ENCODE results near the gene VAV3.
"Not testable (repeated sequence)": the region's sequence is repeated elsewhere in the genome, so short reads cannot be mapped to it uniquely, and the experiment has no call there.

VAV3 gene

DNA sequence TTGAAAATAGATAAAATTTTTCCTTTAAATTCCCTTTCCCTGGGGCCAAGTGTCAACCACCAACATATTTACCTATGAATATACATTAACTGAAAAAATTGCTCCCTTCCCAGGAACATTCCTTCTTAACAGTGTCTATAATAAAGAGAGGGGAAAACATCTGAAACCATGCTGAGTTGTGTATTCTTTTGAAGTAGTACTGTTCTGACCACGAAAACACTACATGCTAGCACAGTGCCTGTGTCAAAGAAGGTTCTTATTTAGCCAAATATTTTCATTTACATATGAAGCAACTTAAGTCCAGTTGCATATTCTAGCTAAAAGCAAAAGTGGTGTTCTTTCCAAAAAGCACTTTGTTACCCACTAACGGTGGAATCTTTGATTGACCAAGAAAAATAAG, 311.2 kb downstream of the VAV3 start:
- H3K4me3 ChIP-seq (replicated peaks; ENCODE audit: low read depth, low read length) = no peak overlapping the region
- TF ChIP-seq, protein P1, sequence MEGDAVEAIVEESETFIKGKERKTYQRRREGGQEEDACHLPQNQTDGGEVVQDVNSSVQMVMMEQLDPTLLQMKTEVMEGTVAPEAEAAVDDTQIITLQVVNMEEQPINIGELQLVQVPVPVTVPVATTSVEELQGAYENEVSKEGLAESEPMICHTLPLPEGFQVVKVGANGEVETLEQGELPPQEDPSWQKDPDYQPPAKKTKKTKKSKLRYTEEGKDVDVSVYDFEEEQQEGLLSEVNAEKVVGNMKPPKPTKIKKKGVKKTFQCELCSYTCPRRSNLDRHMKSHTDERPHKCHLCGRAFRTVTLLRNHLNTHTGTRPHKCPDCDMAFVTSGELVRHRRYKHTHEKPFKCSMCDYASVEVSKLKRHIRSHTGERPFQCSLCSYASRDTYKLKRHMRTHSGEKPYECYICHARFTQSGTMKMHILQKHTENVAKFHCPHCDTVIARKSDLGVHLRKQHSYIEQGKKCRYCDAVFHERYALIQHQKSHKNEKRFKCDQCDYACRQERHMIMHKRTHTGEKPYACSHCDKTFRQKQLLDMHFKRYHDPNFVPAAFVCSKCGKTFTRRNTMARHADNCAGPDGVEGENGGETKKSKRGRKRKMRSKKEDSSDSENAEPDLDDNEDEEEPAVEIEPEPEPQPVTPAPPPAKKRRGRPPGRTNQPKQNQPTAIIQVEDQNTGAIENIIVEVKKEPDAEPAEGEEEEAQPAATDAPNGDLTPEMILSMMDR (IDR thresholded peaks at IDR 0.05; ENCODE audit: low read length, missing control alignments) = no peak
- no peak for DNase-seq (ENCODE audit: low read depth)

DNA sequence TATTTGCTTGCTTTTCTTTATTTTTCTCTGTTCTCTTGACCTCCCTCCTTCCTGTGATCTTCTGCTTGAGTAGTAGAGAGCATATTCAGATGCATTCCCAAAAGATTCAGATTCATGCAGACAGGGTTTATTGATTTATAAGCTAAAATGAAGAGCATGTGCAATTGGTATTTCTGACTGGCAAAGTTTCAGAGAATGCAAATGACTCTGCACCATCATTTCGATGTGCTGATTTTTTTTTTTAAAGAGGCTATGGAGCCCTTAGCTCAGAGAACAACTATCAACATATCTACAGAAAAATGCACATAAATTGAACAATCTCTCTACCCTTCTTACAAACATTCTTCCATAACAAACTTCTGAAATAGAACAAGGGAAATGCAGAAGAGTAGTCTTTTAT, 312.0 kb downstream of the VAV3 start:
- TF ChIP-seq, protein P1 (IDR thresholded peaks at IDR 0.05; ENCODE audit: low read length, missing control alignments) = no peak
- H3K4me3 ChIP-seq (replicated peaks; ENCODE audit: low read depth, low read length) = no peak overlapping the region
- no peak for DNase-seq (ENCODE audit: low read depth)

DNA sequence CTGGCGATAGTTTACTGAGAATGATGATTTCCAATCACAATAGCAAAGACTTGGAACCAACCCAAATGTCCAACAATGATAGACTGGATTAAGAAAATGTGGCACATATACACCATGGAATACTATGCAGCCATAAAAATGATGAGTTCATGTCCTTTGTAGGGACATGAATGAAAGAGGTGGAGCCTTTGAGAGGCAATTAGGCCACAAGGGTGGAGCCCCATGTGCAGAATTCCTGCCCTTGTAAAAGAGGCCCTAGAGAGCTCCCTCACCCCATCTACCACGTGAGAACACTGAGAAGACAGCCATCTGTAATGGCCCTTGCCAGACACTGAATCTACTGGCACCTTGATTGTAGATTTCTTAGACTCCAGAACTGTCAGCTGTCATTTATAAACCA, 314.2 kb downstream of the VAV3 start:
- DNase-seq (ENCODE audit: low read depth); H3K4me3 ChIP-seq (replicated peaks; ENCODE audit: low read depth, low read length): not testable (repeated sequence)

DNA sequence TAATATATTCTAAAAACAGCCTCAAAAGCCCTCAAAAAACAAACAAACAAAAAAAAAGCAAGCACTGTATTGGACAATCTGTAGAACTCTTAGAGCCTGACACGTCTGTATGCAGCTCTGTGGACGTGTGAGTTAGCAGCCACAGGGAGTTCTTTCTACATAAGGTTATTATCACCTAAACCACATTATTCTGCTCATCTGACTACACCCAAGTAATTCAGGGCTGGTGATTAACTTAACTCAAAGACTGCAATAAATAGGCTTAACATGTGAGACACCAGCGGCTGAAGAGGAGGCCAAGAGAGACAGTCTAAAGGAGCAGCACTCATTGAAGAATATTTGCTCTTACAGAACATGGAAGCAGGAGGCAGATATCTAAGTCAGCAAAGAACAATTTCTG, 316.0 kb downstream of the VAV3 start:
- DNase-seq (ENCODE audit: low read depth) = no peak
- no peak overlapping the region for H3K4me3 ChIP-seq (replicated peaks; ENCODE audit: low read depth, low read length)
- TF ChIP-seq, protein P1 (IDR thresholded peaks at IDR 0.05; ENCODE audit: low read length, missing control alignments) = no peak

DNA sequence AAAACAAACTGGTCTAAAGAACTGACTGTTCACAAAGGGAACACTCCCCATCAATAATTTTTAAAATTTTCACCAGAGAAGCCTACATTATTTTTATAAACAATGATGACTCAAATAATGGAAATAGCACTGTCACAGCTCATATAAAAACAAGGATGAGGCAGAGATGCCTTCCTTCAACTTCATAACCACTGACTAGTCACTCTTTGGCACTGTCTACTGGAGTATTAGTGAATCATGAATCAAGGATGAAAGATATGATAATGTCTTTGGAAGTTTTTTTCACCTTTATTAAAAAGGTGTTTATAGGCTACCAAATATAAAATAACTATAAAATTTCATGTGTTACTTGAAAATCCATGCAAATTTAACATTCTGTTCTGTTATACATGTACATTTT, 316.9 kb downstream of the VAV3 start:
- TF ChIP-seq, protein P1 (IDR thresholded peaks at IDR 0.05; ENCODE audit: low read length, missing control alignments) = no peak
- H3K4me3 ChIP-seq (replicated peaks; ENCODE audit: low read depth, low read length) = no peak overlapping the region
- peak; percentile 15 for DNase-seq (ENCODE audit: low read depth)

DNA sequence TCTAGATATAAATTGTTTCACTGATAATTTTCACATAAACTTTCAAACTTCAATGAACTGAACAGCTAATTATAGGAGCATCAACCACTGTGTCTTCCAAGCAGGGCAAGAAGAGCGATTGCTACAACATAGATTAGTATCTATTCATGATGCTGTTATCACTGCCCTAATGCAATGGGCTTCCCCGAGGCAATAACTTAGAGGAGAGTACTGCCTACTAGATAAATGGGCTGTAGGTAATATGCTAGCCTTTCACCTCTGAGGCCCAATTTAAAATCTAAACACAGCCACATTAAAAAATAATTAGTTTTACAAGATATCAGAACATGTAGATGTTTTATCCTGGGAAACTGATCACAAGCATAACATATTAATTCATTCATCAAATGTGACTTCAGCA, 318.0 kb downstream of the VAV3 start:
- DNase-seq (ENCODE audit: low read depth) = no peak
- TF ChIP-seq, protein P1 (IDR thresholded peaks at IDR 0.05; ENCODE audit: low read length, missing control alignments) = no peak
- H3K4me3 ChIP-seq (replicated peaks; ENCODE audit: low read depth, low read length) = no peak overlapping the region

DNA sequence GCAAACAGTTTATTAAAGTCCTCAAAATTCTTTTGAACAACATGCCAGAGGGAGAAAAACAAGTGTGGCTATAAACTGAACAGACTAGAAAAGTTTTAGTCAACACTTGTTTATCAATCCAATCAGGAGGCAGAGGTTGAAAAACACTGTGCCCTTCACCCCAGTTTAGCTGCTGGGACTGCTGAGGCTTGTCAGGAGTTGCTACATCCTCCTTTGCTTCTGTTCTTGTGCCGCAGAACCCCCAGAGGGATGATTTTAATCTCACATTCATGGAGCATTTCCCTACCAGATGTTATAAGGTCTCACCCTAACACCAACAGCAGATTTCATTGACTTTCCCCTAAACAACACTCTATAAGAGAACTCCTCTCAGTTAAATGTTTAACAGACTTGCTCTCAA, 321.2 kb downstream of the VAV3 start:
- H3K4me3 ChIP-seq (replicated peaks; ENCODE audit: low read depth, low read length) = no peak overlapping the region
- TF ChIP-seq, protein P1 (IDR thresholded peaks at IDR 0.05; ENCODE audit: low read length, missing control alignments) = no peak
- no peak for DNase-seq (ENCODE audit: low read depth)

DNA sequence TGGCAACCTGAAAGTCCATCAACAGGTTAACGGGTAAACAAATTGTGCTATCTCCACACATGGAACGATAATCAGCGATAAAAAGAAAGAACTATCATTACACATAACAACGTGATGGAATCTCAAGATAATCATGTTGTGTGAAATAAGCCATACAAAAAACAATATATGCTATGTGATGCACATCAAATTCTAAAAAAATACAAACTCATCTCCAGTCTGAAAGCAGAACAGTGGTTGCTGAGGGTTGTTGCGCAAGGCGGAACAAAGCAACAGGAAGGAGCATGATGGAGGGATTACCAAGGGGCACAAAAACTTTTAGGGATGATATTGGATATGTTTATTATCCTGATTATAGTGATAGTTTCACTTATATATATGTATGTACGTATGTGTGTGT, 324.8 kb downstream of the VAV3 start:
- TF ChIP-seq, protein P1 (IDR thresholded peaks at IDR 0.05; ENCODE audit: low read length, missing control alignments) = no peak
- DNase-seq (ENCODE audit: low read depth) = no peak
- no peak overlapping the region for H3K4me3 ChIP-seq (replicated peaks; ENCODE audit: low read depth, low read length)
